IMR-90 (cell line): Measurements from ENCODE around the gene MTCP1. TPM values are rescaled to one million over a fixed set of nuclear protein-coding genes. Genes with fewer than 3 reads are reported as not detected.

ENCODE experiments used
- ATAC-seq: fragments of 200-7000 bp; cut with Tn5 transposase; 2 replicates; pipeline ENCODE4 v1.9.1; 2020; ENCODE audit warnings: low read depth, mild to moderate bottlenecking, moderate library complexity
- BruUV-seq: library from RNA; stranded (reverse); fragments of 400-500 nt; replicated peaks from 2 replicates; lab custom pipeline; 2021; lab: Mats Ljungman, UMichigan
- CTCF ChIA-PET: fragments of 300-600 bp; formaldehyde crosslinking; extraction: SDS; loops from one replicate; lab custom pipeline; 2021; ENCODE audit warnings: antibody characterized with exemption; lab: Yijun Ruan, JAX
- POLR2A ChIA-PET: fragments of 300-600 bp; sonication (Branson Sonifier 250); formaldehyde crosslinking; loops from one replicate; lab custom pipeline; 2022; ENCODE audit warnings: antibody characterized with exemption; ENCODE audit not compliant: unreplicated experiment; lab: Charles Lee
- DNase-seq: peaks from one replicate; pipeline ENCODE4 v3.0.0; 2013
- H2AFZ ChIP-seq: replicated peaks from 2 replicates; pipeline ENCODE3; 2013; ENCODE audit warnings: low read length, mild to moderate bottlenecking; ENCODE audit not compliant: poor library complexity
- H2AK5ac ChIP-seq: 2 replicates; pipeline ENCODE4 v1.6.1; 2013; ENCODE audit warnings: low read depth, low read length, inconsistent platforms
- H2AK9ac ChIP-seq: replicated peaks from 2 replicates; pipeline ENCODE3; 2013; ENCODE audit warnings: mild to moderate bottlenecking, low read depth, low read length, moderate library complexity; ENCODE audit not compliant: poor library complexity
- H2BK120ac ChIP-seq: 2 replicates; pipeline ENCODE4 v1.6.1; 2013; ENCODE audit warnings: low read depth, low read length, inconsistent platforms
- H2BK15ac ChIP-seq: 3 replicates; pipeline ENCODE4 v1.6.1; 2013; ENCODE audit warnings: low read depth, low read length, inconsistent platforms
- H2BK20ac ChIP-seq: 2 replicates; pipeline ENCODE4 v1.6.1; 2013; ENCODE audit warnings: low read depth, mild to moderate bottlenecking, inconsistent platforms, low read length, moderate library complexity
- H2BK5ac ChIP-seq: 2 replicates; pipeline ENCODE4 v1.6.1; 2013; ENCODE audit warnings: mild to moderate bottlenecking, low read depth, low read length, inconsistent platforms; ENCODE audit not compliant: poor library complexity, severe bottlenecking
- H3K14ac ChIP-seq: replicated peaks from 2 replicates; pipeline ENCODE4 v1.6.1; 2013; ENCODE audit warnings: low read depth, low read length, inconsistent platforms
- H3K18ac ChIP-seq: 2 replicates; pipeline ENCODE4 v1.6.1; 2013; ENCODE audit warnings: low read depth, low read length, control low read depth
- H3K23ac ChIP-seq: 2 replicates; pipeline ENCODE4 v1.6.1; 2013; ENCODE audit warnings: low read depth, low read length, inconsistent platforms
- H3K27ac ChIP-seq: 2 replicates; pipeline ENCODE4 v1.5.1; 2013; ENCODE audit warnings: mild to moderate bottlenecking, control low read depth, low read length; ENCODE audit not compliant: insufficient read depth
- H3K27me3 ChIP-seq: 2 replicates; pipeline ENCODE4 v1.6.1; 2013; ENCODE audit warnings: low read length; ENCODE audit not compliant: control insufficient read depth, insufficient read depth
- H3K36me3 ChIP-seq: 2 replicates; pipeline ENCODE4 v1.6.1; 2013; ENCODE audit warnings: low read length, mixed read lengths; ENCODE audit not compliant: control insufficient read depth, insufficient read depth
- H3K4ac ChIP-seq: 2 replicates; pipeline ENCODE4 v1.6.1; 2013; ENCODE audit warnings: low read depth, low read length, inconsistent platforms
- H3K4me1 ChIP-seq: 2 replicates; pipeline ENCODE4 v1.6.1; 2013; ENCODE audit warnings: low read length, mixed read lengths; ENCODE audit not compliant: control insufficient read depth, insufficient read depth
- H3K4me2 ChIP-seq: 2 replicates; pipeline ENCODE4 v1.6.1; 2013; ENCODE audit warnings: low read depth, mild to moderate bottlenecking, control low read depth, low read length, moderate library complexity
- H3K4me3 ChIP-seq: 2 replicates; pipeline ENCODE4 v1.5.1; 2013; ENCODE audit warnings: low read depth, mild to moderate bottlenecking, control low read depth, low read length, moderate library complexity; ENCODE audit not compliant: insufficient read depth
- H3K56ac ChIP-seq: 2 replicates; pipeline ENCODE4 v1.6.1; 2013; ENCODE audit warnings: low read length, inconsistent platforms; ENCODE audit not compliant: insufficient read depth; ENCODE audit errors: extremely low read depth
- H3K79me1 ChIP-seq, 2 experiments: 2 replicates each; pipeline ENCODE4 v1.6.1; 2013; ENCODE audit warnings: low read length in 2 of 2, inconsistent platforms in 1 of 2, low read depth in 1 of 2
- H3K9ac ChIP-seq: 2 replicates; pipeline ENCODE4 v1.6.1; 2013; ENCODE audit warnings: low read depth, low read length, control low read depth
- H3K9me1 ChIP-seq: 2 replicates; pipeline ENCODE4 v1.6.1; 2013; ENCODE audit warnings: low read length, inconsistent platforms; ENCODE audit not compliant: insufficient read depth
- H3K9me3 ChIP-seq: 2 replicates; pipeline ENCODE4 v1.6.1; 2013; ENCODE audit warnings: low read length; ENCODE audit not compliant: control insufficient read depth, insufficient read depth
- H4K20me1 ChIP-seq: 2 replicates; pipeline ENCODE4 v1.6.1; 2013; ENCODE audit warnings: low read length, inconsistent platforms; ENCODE audit not compliant: insufficient read depth
- H4K5ac ChIP-seq: 2 replicates; pipeline ENCODE4 v1.6.1; 2013; ENCODE audit warnings: mild to moderate bottlenecking, low read depth, low read length, control low read depth
- H4K8ac ChIP-seq, 2 experiments: 2 replicates each; pipeline ENCODE4 v1.6.1; 2013; ENCODE audit warnings: low read depth in 2 of 2, low read length in 2 of 2, control low read depth in 1 of 2, inconsistent platforms in 1 of 2
- H4K91ac ChIP-seq: 2 replicates; pipeline ENCODE4 v1.6.1; 2013; ENCODE audit warnings: low read depth, low read length, inconsistent platforms; ENCODE audit not compliant: insufficient read depth
- BHLHE40 ChIP-seq: fragments of 150-350 bp; IDR thresholded peaks from 2 replicates; pipeline ENCODE4 v1.6.1; 2016; ENCODE audit warnings: mild to moderate bottlenecking, low read depth, low read length
- CEBPB ChIP-seq: IDR thresholded peaks from 2 replicates; pipeline ENCODE4 v1.6.1; 2012; ENCODE audit warnings: low read depth, low read length, improper control_type of control experiment
- CHD1 ChIP-seq: IDR thresholded peaks from 2 replicates; pipeline ENCODE4 v1.6.1; 2012; ENCODE audit warnings: low read depth, low read length, improper control_type of control experiment
- ELK1 ChIP-seq: fragments of 150-350 bp; IDR thresholded peaks from 2 replicates; pipeline ENCODE4 v1.6.1; 2016; ENCODE audit warnings: low read depth, mild to moderate bottlenecking, low read length, moderate library complexity, borderline replicate concordance
- FOS ChIP-seq: fragments of 150-350 bp; IDR thresholded peaks from 2 replicates; pipeline ENCODE4 v1.6.1; 2016; ENCODE audit warnings: low read depth, low read length
- MAFK ChIP-seq: IDR thresholded peaks from 2 replicates; pipeline ENCODE4 v1.6.1; 2012; ENCODE audit warnings: low read depth, low read length, improper control_type of control experiment
- MAZ ChIP-seq: IDR thresholded peaks from 2 replicates; pipeline ENCODE4 v1.6.1; 2012; ENCODE audit warnings: low read depth, mild to moderate bottlenecking, low read length, improper control_type of control experiment, moderate library complexity, borderline replicate concordance
- MXI1 ChIP-seq: IDR thresholded peaks from 2 replicates; pipeline ENCODE4 v1.6.1; 2012; ENCODE audit warnings: low read depth, mild to moderate bottlenecking, low read length, moderate library complexity, borderline replicate concordance
- NFE2L2 ChIP-seq: fragments of 150-350 bp; IDR thresholded peaks from 2 replicates; pipeline ENCODE4 v1.6.1; 2016; ENCODE audit warnings: low read depth, mild to moderate bottlenecking, low read length
- POLR2A ChIP-seq: IDR thresholded peaks from 2 replicates; pipeline ENCODE4 v1.6.1; 2012; ENCODE audit warnings: mild to moderate bottlenecking, low read depth, low read length
- RAD21 ChIP-seq: IDR thresholded peaks from 2 replicates; pipeline ENCODE4 v1.6.1; 2012; ENCODE audit warnings: low read length, improper control_type of control experiment
- RCOR1 ChIP-seq: IDR thresholded peaks from 2 replicates; pipeline ENCODE4 v1.6.1; 2012; ENCODE audit warnings: mild to moderate bottlenecking, low read length, improper control_type of control experiment; ENCODE audit not compliant: insufficient replicate concordance
- RFX5 ChIP-seq: IDR thresholded peaks from 2 replicates; pipeline ENCODE4 v1.8.0; 2012; ENCODE audit warnings: low read depth, mild to moderate bottlenecking, low read length, moderate library complexity
- SMC3 ChIP-seq: fragments of 150-350 bp; IDR thresholded peaks from 2 replicates; pipeline ENCODE4 v1.6.1; 2016; ENCODE audit warnings: low read depth, mild to moderate bottlenecking, antibody characterized with exemption, low read length, moderate library complexity
- WGBS, 2 experiments: methylation state at CpG; one replicate each; pipeline versions ENCODE4 v1.1.5 to v1.1.7; 2013; ENCODE audit warnings: missing lambda C conversion rate in 2 of 2; ENCODE audit not compliant: insufficient read length in 1 of 2; ENCODE audit errors: extremely low coverage in 2 of 2; 5-methylcytosine and 5-hydroxymethylcytosine counted together
- dilution Hi-C: fragments of 300-500 bp; cut with HindIII; formaldehyde crosslinking; loops from one replicate; pipeline ENCODE4 v1.14.3; 2018; ENCODE audit warnings: low sequenced_read_pairs; ENCODE audit not compliant: unreplicated experiment
- in situ Hi-C: fragments of 300-500 bp; cut with MboI; formaldehyde crosslinking; loops from 3 replicates; pipeline ENCODE4 v1.14.3; 2019; ENCODE audit warnings: low sequenced_read_pairs, inconsistent platforms, mixed read lengths
- intact Hi-C: fragments of 100-400 bp; cut with micrococcal nuclease; formaldehyde crosslinking; loops from 2 replicates; pipeline ENCODE4 v1.10.0; 2022
- polyA plus RNA-seq, 3 experiments: library from polyadenylated mRNA; depleted of rRNA; stranded (reverse); fragments of >200 nt; gene quantifications; 2 replicates each; pipeline ENCODE4 v1.2.3, GENCODE V29; 2012; ENCODE audit warnings: low replicate concordance in 1 of 3
- total RNA-seq: library from RNA; depleted of rRNA; stranded (reverse); fragments of >200 nt; gene quantifications from 2 replicates; pipeline ENCODE4 v1.2.3, GENCODE V29; 2012
- TF ChIP-seq, protein P1 (sequence below): fragments of 150-350 bp; IDR thresholded peaks from 2 replicates; pipeline ENCODE4 v1.6.1; 2017; ENCODE audit warnings: mild to moderate bottlenecking, antibody characterized with exemption, low read length, low read depth
- TF ChIP-seq, protein P2 (sequence below): conservative IDR thresholded peaks from 2 replicates; pipeline ENCODE4 v1.5.1; 2012; ENCODE audit warnings: mild to moderate bottlenecking, low read depth, low read length, improper control_type of control experiment

MTCP1 gene
- total and polyA plus RNA-seq, 2 of the 4 experiments (the other 2 are of a cell fraction): 0.54 to 4.2 TPM

DNA sequence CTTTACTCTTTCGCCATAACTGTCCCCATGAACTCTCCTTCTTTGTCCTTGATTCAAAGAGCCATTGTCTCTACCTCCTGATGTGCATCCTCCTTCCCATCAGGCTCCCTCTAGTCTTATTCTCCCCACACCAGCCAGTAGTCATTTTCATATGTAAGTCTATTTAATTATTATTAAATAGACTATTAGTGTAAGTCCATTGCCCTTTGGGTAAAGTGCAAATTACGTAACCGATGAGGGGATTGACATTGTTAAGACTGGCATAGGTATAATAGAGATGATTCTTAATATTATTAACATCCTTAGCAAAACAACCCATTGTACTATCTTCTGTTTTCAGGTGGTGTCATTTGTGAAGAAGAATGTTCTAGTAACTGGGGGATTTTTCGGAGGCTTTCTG, 16.7 kb downstream of the MTCP1 start:
- H2AFZ ChIP-seq: no peak overlapping the region
- WGBS, 2 experiments: no CpG with 5 or more reads among the region's 4 CpGs
- no peaks in the 10 kb centered on the region for H3K9me1 ChIP-seq
- H3K18ac ChIP-seq: no peak overlapping the region
- no peak overlapping the region for H4K91ac ChIP-seq
- no peak overlapping the region for H4K8ac ChIP-seq
- in situ Hi-C loops (no loop called here), dilution Hi-C loops (no loop called here), intact Hi-C loops (no loop called here)
- ATAC-seq (no peak), DNase-seq (no peak)
- H3K4me2 ChIP-seq: no peak overlapping the region
- H2AK5ac ChIP-seq: no peak overlapping the region
- no peaks in the 10 kb centered on the region for H3K9me3 ChIP-seq
- no peak overlapping the region for H2BK5ac ChIP-seq
- H3K27me3 ChIP-seq: no peaks in the 10 kb centered on the region
- H2AK9ac ChIP-seq: no peak overlapping the region
- no peak overlapping the region for H4K5ac ChIP-seq
- no peaks in the 10 kb centered on the region for H4K20me1 ChIP-seq
- no TSS peak for BruUV-seq
- H2BK15ac ChIP-seq: no peak overlapping the region
- H3K36me3 ChIP-seq: peaks cover 2% of the 10 kb centered on the region; the same call in 1 of the 2 replicates
- H3K9ac ChIP-seq: no peak overlapping the region
- no peak overlapping the region for H3K23ac ChIP-seq
- no peak overlapping the region for H2BK120ac ChIP-seq
- no peak overlapping the region for H3K27ac ChIP-seq
- no peaks in the 10 kb centered on the region for H3K79me1 ChIP-seq
- CTCF ChIA-PET: no interaction called here
- POLR2A ChIA-PET: no interaction called here
- H3K4me1 ChIP-seq: no peaks in the 10 kb centered on the region
- no peak for TF ChIP-seq ELK1
- TF ChIP-seq RAD21: no peak
- TF ChIP-seq NFE2L2: no peak
- TF ChIP-seq BHLHE40: no peak
- TF ChIP-seq SMC3: no peak
- TF ChIP-seq, protein P1, sequence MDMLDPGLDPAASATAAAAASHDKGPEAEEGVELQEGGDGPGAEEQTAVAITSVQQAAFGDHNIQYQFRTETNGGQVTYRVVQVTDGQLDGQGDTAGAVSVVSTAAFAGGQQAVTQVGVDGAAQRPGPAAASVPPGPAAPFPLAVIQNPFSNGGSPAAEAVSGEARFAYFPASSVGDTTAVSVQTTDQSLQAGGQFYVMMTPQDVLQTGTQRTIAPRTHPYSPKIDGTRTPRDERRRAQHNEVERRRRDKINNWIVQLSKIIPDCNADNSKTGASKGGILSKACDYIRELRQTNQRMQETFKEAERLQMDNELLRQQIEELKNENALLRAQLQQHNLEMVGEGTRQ: no peak
- no peak for TF ChIP-seq CHD1
- no peak for TF ChIP-seq CEBPB
- TF ChIP-seq RCOR1: no peak
- TF ChIP-seq FOS: no peak
- TF ChIP-seq POLR2A: no peak
- no peak for TF ChIP-seq MAFK
- TF ChIP-seq, protein P2, sequence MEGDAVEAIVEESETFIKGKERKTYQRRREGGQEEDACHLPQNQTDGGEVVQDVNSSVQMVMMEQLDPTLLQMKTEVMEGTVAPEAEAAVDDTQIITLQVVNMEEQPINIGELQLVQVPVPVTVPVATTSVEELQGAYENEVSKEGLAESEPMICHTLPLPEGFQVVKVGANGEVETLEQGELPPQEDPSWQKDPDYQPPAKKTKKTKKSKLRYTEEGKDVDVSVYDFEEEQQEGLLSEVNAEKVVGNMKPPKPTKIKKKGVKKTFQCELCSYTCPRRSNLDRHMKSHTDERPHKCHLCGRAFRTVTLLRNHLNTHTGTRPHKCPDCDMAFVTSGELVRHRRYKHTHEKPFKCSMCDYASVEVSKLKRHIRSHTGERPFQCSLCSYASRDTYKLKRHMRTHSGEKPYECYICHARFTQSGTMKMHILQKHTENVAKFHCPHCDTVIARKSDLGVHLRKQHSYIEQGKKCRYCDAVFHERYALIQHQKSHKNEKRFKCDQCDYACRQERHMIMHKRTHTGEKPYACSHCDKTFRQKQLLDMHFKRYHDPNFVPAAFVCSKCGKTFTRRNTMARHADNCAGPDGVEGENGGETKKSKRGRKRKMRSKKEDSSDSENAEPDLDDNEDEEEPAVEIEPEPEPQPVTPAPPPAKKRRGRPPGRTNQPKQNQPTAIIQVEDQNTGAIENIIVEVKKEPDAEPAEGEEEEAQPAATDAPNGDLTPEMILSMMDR: no peak
- no peak for TF ChIP-seq RFX5
- no peak for TF ChIP-seq MXI1
- no peak for TF ChIP-seq MAZ
- H3K4me3 ChIP-seq: no peak overlapping the region
- H3K14ac ChIP-seq: no peak overlapping the region
- H2BK20ac ChIP-seq: no peak overlapping the region
- no peak overlapping the region for H3K4ac ChIP-seq
- H3K56ac ChIP-seq: no peak overlapping the region
